ENCODE data around the gene UBA7. TPM values are rescaled to one million over a fixed set of nuclear protein-coding genes. Genes with fewer than 3 reads are reported as not detected.

UBA7 gene
- total RNA-seq, 4 donors from 2014 or later = 21.3 to 114 (median 63.0) TPM

DNA sequence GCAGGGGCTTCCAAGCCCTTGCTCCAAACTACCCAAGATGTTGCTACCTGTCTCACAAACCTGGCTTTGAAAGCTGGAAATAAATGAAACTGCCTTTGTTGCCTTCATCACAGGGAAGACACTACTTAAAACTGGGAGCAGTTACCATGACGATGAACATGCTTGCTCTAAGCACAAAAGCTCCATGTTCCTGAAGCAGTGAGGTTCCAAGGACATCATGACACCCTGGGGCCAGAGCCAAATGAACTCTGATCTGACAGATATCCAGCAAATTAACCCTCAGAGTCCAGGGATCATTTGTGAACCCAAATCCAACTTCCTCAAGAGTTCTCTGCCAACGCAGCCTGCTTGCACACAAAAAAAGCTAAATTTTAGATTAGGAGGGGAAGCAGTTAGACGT lies 31.9 kb upstream of the UBA7 start:
- Histone ChIP-seq H3K36me3 (no peaks in the 10 kb centered on the region), H3K9me3 (no peaks in the 10 kb centered on the region), H3K4me1 (no peaks in the 10 kb centered on the region), H3K4me3 (no peak overlapping the region), H3K27ac (no peak overlapping the region), H3K27me3 (no peaks in the 10 kb centered on the region)
- no peak for DNase-seq
- TF ChIP-seq, protein P1, sequence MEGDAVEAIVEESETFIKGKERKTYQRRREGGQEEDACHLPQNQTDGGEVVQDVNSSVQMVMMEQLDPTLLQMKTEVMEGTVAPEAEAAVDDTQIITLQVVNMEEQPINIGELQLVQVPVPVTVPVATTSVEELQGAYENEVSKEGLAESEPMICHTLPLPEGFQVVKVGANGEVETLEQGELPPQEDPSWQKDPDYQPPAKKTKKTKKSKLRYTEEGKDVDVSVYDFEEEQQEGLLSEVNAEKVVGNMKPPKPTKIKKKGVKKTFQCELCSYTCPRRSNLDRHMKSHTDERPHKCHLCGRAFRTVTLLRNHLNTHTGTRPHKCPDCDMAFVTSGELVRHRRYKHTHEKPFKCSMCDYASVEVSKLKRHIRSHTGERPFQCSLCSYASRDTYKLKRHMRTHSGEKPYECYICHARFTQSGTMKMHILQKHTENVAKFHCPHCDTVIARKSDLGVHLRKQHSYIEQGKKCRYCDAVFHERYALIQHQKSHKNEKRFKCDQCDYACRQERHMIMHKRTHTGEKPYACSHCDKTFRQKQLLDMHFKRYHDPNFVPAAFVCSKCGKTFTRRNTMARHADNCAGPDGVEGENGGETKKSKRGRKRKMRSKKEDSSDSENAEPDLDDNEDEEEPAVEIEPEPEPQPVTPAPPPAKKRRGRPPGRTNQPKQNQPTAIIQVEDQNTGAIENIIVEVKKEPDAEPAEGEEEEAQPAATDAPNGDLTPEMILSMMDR (IDR thresholded peaks at IDR 0.05) = no peak
- TF ChIP-seq POLR2A (IDR thresholded peaks at IDR 0.05) = no peak
- intact Hi-C loops (cut with DNase I; ENCODE audit: low total_unique reads) = no loop called here

DNA sequence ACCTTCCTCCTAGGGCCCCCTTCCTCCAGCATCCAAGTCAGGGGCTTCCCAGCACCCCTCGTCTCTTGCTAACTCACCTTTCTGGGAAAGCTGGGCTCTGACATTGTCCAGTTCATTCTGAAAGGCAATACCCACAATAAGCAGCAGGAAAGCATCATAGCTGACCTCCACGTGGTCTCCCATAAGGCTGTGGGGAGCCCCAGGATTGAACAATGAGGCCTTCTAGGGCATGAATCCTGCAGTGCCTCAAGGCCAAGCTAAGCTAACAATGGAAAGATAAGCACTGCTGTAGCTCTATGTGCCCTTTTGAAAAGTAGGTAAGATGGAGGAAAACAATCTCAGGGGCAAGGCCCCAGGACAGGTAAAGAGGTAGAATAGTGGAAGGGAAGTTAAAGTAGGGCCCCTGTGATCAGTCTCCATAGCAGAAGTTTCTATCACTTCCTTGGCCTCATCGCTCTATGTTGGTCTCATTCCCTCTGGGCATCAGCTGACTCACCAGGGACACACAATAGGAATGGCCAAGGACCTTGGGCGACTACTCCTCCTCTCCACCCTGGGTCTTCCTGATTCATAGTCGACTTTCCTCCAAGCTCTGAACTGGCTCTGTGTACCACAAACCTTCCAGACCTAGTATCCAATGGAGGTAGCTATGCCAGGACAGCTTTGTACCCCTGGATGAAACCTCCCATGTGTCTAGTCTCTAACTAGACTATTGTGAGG lies 30.9 kb upstream of the UBA7 start:
- no peak for DNase-seq
- Histone ChIP-seq H3K27ac (no peak overlapping the region), H3K27me3 (no peaks in the 10 kb centered on the region), H3K4me3 (no peak overlapping the region), H3K9me3 (no peaks in the 10 kb centered on the region), H3K4me1 (no peaks in the 10 kb centered on the region), H3K36me3 (no peaks in the 10 kb centered on the region)
- intact Hi-C loops (cut with DNase I; ENCODE audit: low total_unique reads) = no loop called here
- TF ChIP-seq, protein P1 (IDR thresholded peaks at IDR 0.05) = no peak
- TF ChIP-seq POLR2A (IDR thresholded peaks at IDR 0.05) = no peak

DNA sequence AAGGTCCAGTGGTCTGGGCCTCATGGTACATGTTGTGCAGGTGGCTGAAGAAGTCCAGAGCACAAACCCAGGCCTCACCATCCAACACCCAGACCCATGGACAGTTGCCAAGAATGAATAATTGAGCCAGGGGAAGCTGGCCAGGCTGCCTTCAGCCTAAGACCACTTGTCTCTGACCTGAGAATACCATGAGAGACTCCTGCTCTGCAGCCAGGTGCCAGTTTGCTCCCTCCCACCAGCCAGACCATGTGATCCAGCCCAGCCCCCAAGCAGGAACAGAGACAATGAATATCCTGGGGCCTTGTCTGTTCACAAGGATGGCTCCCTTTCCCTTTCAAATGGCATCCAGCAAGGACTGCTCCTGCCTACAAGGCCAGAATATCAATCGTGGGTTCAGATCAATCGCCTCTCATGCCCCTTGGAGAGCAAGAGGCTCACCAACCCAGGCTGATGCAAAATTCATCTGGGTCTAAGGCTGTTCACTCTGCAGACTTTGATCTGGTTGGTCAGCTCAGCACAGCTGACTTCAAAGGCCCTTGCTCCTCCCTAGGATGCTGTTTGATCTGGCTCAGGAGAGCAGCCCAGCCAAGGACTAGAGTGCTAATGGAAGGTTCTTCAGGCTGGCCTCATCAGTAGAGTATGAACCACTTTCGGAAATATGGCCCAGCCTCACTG lies 29.2 kb upstream of the UBA7 start:
- Histone ChIP-seq H3K9me3 (no peaks in the 10 kb centered on the region), H3K36me3 (no peaks in the 10 kb centered on the region), H3K4me1 (no peaks in the 10 kb centered on the region), H3K4me3 (no peak overlapping the region), H3K27ac (no peak overlapping the region), H3K27me3 (no peaks in the 10 kb centered on the region)
- TF ChIP-seq POLR2A (IDR thresholded peaks at IDR 0.05) = no peak
- TF ChIP-seq, protein P1 (IDR thresholded peaks at IDR 0.05) = no peak
- no peak for DNase-seq
- intact Hi-C loops (cut with DNase I; ENCODE audit: low total_unique reads) = no loop called here

DNA sequence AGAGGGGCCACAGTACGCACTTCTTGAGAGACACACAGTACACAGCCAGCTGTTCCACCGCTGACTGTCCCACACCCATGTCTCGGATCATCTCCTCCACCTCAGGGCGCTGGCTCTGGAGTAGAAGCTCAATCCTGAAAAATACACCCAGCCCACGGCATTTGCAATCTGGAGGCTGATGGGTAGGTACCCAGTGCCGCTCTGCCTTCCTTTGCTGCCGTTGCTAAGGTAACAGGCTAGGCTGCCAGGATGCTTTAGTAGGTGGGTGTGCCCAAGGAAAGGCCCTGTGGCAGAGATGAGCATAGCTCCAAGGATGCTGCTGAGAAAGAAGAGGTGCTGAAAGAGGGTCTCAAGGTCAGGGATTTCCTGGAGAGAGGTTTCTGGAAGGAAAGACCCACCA lies 28.1 kb upstream of the UBA7 start:
- TF ChIP-seq POLR2A (IDR thresholded peaks at IDR 0.05) = no peak
- TF ChIP-seq, protein P1 (IDR thresholded peaks at IDR 0.05) = no peak
- intact Hi-C loops (cut with DNase I; ENCODE audit: low total_unique reads) = no loop called here

DNA sequence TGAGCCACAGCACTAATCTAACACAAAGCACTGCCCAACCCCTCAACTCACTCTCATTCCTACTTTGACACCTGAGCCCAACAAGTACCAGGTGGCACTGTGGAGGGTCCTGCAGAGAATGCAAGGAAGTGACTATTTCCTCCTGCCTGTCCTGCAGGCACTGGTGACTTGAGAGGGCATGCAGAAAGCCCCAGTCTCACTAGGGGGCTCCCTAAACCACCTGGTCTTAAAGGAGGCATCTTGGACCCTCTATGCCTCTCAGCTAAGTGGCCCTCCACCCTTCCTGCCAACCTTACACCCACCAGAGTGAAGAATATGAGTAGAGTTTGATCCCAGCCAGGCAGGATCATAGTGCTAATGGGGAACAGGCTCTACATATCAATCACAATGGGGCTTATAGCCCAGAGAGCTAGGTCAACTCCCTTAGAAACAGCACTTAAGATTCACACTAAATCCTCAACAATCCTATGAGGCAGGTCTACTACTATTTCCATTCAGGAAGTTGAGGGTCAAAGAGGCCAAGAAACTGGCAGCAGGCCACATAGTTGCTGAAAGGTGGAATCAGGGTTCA lies 27.5 kb upstream of the UBA7 start:
- Histone ChIP-seq H3K27me3 (no peaks in the 10 kb centered on the region), H3K4me1 (no peaks in the 10 kb centered on the region), H3K36me3 (no peaks in the 10 kb centered on the region), H3K27ac (no peak overlapping the region), H3K4me3 (no peak overlapping the region), H3K9me3 (no peaks in the 10 kb centered on the region)
- TF ChIP-seq, protein P1 (IDR thresholded peaks at IDR 0.05) = no peak
- no peak for TF ChIP-seq POLR2A (IDR thresholded peaks at IDR 0.05)
- no peak for DNase-seq
- intact Hi-C loops (cut with DNase I; ENCODE audit: low total_unique reads) = no loop called here

More for the DNA sequence above, 28.1 kb upstream of the UBA7 start:
- DNase-seq = no peak
- H3K27me3 ChIP-seq = no peaks in the 10 kb centered on the region
- no peaks in the 10 kb centered on the region for H3K9me3 ChIP-seq
- H3K4me3 ChIP-seq = no peak overlapping the region
- no peaks in the 10 kb centered on the region for H3K4me1 ChIP-seq
- H3K36me3 ChIP-seq = no peaks in the 10 kb centered on the region
- H3K27ac ChIP-seq = no peak overlapping the region
